ENCODE measurements around the gene DDX53.
A peak's percentile ranks its signal among the peaks of the same experiment; 100 is the strongest.

Gene DDX53

GRCh38 chrX:23003116-23003515 lies 3.4 kb downstream of the DDX53 start:
- no peak overlapping the region for H3K4me3 ChIP-seq (ENCODE audit: control insufficient read depth, low read depth, low read length)
- no peak for TF ChIP-seq CTCF (conservative IDR thresholded peaks at IDR 0.05; ENCODE audit: control insufficient read depth, insufficient read depth, low read depth, low read length)
- DNase-seq (ENCODE audit: low read depth) = peak; percentile 32

- TF ChIP-seq CTCF (conservative IDR thresholded peaks at IDR 0.05; ENCODE audit: control insufficient read depth, insufficient read depth, low read depth, low read length) = peak; percentile 39
- DNase-seq (ENCODE audit: low read depth) = peak; percentile 27
- no peak overlapping the region for H3K4me3 ChIP-seq (ENCODE audit: control insufficient read depth, low read depth, low read length)
Measured at GRCh38 chrX:23008431-23009099, 8.8 kb downstream of the DDX53 start.

- no peak for DNase-seq (ENCODE audit: low read depth)
- no peak for TF ChIP-seq CTCF (conservative IDR thresholded peaks at IDR 0.05; ENCODE audit: control insufficient read depth, insufficient read depth, low read depth, low read length)
- no peak overlapping the region for H3K4me3 ChIP-seq (ENCODE audit: control insufficient read depth, low read depth, low read length)
Measured at GRCh38 chrX:23012162-23012561, 12.4 kb downstream of the DDX53 start.

GRCh38 chrX:23012636-23013035 lies 12.9 kb downstream of the DDX53 start:
- DNase-seq (ENCODE audit: low read depth) = no peak
- no peak overlapping the region for H3K4me3 ChIP-seq (ENCODE audit: control insufficient read depth, low read depth, low read length)
- TF ChIP-seq CTCF (conservative IDR thresholded peaks at IDR 0.05; ENCODE audit: control insufficient read depth, insufficient read depth, low read depth, low read length) = no peak

GRCh38 chrX:23013366-23013765 lies 13.6 kb downstream of the DDX53 start:
- no peak for TF ChIP-seq CTCF (conservative IDR thresholded peaks at IDR 0.05; ENCODE audit: control insufficient read depth, insufficient read depth, low read depth, low read length)
- DNase-seq (ENCODE audit: low read depth) = no peak
- H3K4me3 ChIP-seq (ENCODE audit: control insufficient read depth, low read depth, low read length) = no peak overlapping the region

GRCh38 chrX:23031600-23031999 lies 31.8 kb downstream of the DDX53 start:
- H3K4me3 ChIP-seq (ENCODE audit: control insufficient read depth, low read depth, low read length) = no peak overlapping the region
- TF ChIP-seq CTCF (conservative IDR thresholded peaks at IDR 0.05; ENCODE audit: control insufficient read depth, insufficient read depth, low read depth, low read length) = no peak
- no peak for DNase-seq (ENCODE audit: low read depth)

- H3K4me3 ChIP-seq (ENCODE audit: control insufficient read depth, low read depth, low read length) = no peak overlapping the region
- no peak for DNase-seq (ENCODE audit: low read depth)
- no peak for TF ChIP-seq CTCF (conservative IDR thresholded peaks at IDR 0.05; ENCODE audit: control insufficient read depth, insufficient read depth, low read depth, low read length)
Measured at GRCh38 chrX:23035493-23035892, 35.7 kb downstream of the DDX53 start.

Data from fibroblast of mammary gland (primary cell).